ENCODE data around the gene ITFG1. TPM values are rescaled to one million over a fixed set of nuclear protein-coding genes. Genes with fewer than 3 reads are reported as not detected.
A peak's percentile ranks its signal among the peaks of the same experiment; 100 is the strongest.

ITFG1 gene
- total RNA-seq (10 to 100 TPM; 36.0 to 59.3 (median 43.7) TPM), polyA plus RNA-seq (10 to 100 TPM; 12.0 to 33.7 (median 13.4) TPM)

GRCh38 chr16:47460711-47461597, at the start of gene ITFG1, which contains the start of gene PHKB:
Gene ITFG1 (minus strand): TSS chr16:47461063. CDS start chr16:47461045, 18 bp downstream.
Gene PHKB (plus strand): TSS chr16:47461331. CDS start chr16:47461351, 20 bp downstream.
- no peak for TF ChIP-seq EP300 (IDR thresholded peaks at IDR 0.05)
- TF ChIP-seq POLR2AphosphoS5 (IDR thresholded peaks at IDR 0.05) = peak in 3 of 4 donors; percentile 73 to 85 (median 83)
- TF ChIP-seq POLR2A (IDR thresholded peaks at IDR 0.05) = peak in 1 of 2 donors; percentile 31
- no peak for TF ChIP-seq CTCF (IDR thresholded peaks at IDR 0.05)
- H3K27ac ChIP-seq = peak within 1 kb of the TSS; percentile 96 to 99 (median 96)
- intact Hi-C loops (cut with DNase I) = loop anchor here (2.0 kb wide), 1 partner anchor 34 kb away; no protein-coding TSS in a partner anchor
- H3K4me1 ChIP-seq = peaks cover 0 to 57% (median 47%) of the 10 kb centered on the region in 4 donors
- peaks cover 0 to 8% (median 0%) of the 10 kb centered on the region in 4 donors for H3K36me3 ChIP-seq
- WGBS, 2 donors = 0% methylated on average over 82 of the region's 82 CpGs
- no peaks in the 10 kb centered on the region for H3K27me3 ChIP-seq
- H3K9me3 ChIP-seq = no peaks in the 10 kb centered on the region
- peak within 1 kb of the TSS; percentile 72 to 94 (median 86) for H3K4me3 ChIP-seq
- DNase-seq = peak; percentile 92

GRCh38 chr16:47507701-47508100, 46.8 kb upstream of the ITFG1 start:
- WGBS, 2 donors = 59 to 81% methylated on average over 1 of the region's 1 CpG
- Histone ChIP-seq H3K4me3 (no peak overlapping the region), H3K27ac (no peak overlapping the region), H3K9me3 (no peaks in the 10 kb centered on the region), H3K27me3 (no peaks in the 10 kb centered on the region), H3K4me1 (no peaks in the 10 kb centered on the region), H3K36me3 (peaks cover 7 to 56% (median 27%) of the 10 kb centered on the region in 4 donors)
- intact Hi-C loops (cut with DNase I) = no loop called here
- TF ChIP-seq CTCF (IDR thresholded peaks at IDR 0.05) (no peak), EP300 (IDR thresholded peaks at IDR 0.05) (no peak), POLR2AphosphoS5 (IDR thresholded peaks at IDR 0.05) (no peak), POLR2A (IDR thresholded peaks at IDR 0.05) (no peak)
- no peak for DNase-seq

- H3K27ac ChIP-seq = no peak overlapping the region
- H3K36me3 ChIP-seq = peaks cover 7 to 54% (median 24%) of the 10 kb centered on the region in 4 donors
- WGBS, 2 donors = 61 to 84% methylated on average over 2 of the region's 2 CpGs
- no peaks in the 10 kb centered on the region for H3K27me3 ChIP-seq
- no peaks in the 10 kb centered on the region for H3K9me3 ChIP-seq
- H3K4me1 ChIP-seq = no peaks in the 10 kb centered on the region
- TF ChIP-seq POLR2AphosphoS5 (IDR thresholded peaks at IDR 0.05) (no peak), POLR2A (IDR thresholded peaks at IDR 0.05) (no peak), EP300 (IDR thresholded peaks at IDR 0.05) (no peak), CTCF (IDR thresholded peaks at IDR 0.05) (no peak)
- no peak overlapping the region for H3K4me3 ChIP-seq
- intact Hi-C loops (cut with DNase I) = no loop called here
- no peak for DNase-seq
Observed at GRCh38 chr16:47506800-47507199, 45.9 kb upstream of the ITFG1 start.

- intact Hi-C loops (cut with DNase I) = no loop called here
- 89 to 98% methylated on average over 7 of the region's 7 CpGs for WGBS, 2 donors
Observed at GRCh38 chr16:47504599-47504998, 43.7 kb upstream of the ITFG1 start.

More at GRCh38 chr16:47504599-47504998, 43.7 kb upstream of the ITFG1 start:
- TF ChIP-seq POLR2AphosphoS5 (IDR thresholded peaks at IDR 0.05) (no peak), CTCF (IDR thresholded peaks at IDR 0.05) (no peak), POLR2A (IDR thresholded peaks at IDR 0.05) (no peak), EP300 (IDR thresholded peaks at IDR 0.05) (no peak)
- H3K27me3 ChIP-seq = no peaks in the 10 kb centered on the region
- H3K4me1 ChIP-seq = no peaks in the 10 kb centered on the region
- H3K4me3 ChIP-seq = no peak overlapping the region
- H3K36me3 ChIP-seq = peaks cover 11 to 64% (median 25%) of the 10 kb centered on the region in 4 donors
- H3K9me3 ChIP-seq = no peaks in the 10 kb centered on the region
- DNase-seq = no peak
- H3K27ac ChIP-seq = no peak overlapping the region
